Stomach smooth muscle (tissue), 2 donors: Measurements from ENCODE around the gene C11orf42.

Experiments used
- H3K27ac ChIP-seq: one replicate; pipeline ENCODE4 v1.7.0; 2013; ENCODE audit warnings: mild to moderate bottlenecking, low read length, inconsistent platforms
- H3K27me3 ChIP-seq, 2 donors: one replicate each; pipeline ENCODE4 v1.7.0; 2013; ENCODE audit warnings: low read length in 2 of 2; ENCODE audit not compliant: insufficient read depth in 2 of 2, control insufficient read depth in 1 of 2
- H3K36me3 ChIP-seq, 2 donors: one replicate each; pipeline ENCODE4 v1.7.0; 2013; ENCODE audit warnings: low read length in 2 of 2; ENCODE audit not compliant: control insufficient read depth in 2 of 2, insufficient read depth in 2 of 2
- H3K4me1 ChIP-seq: one replicate; pipeline ENCODE4 v1.7.0; 2013; ENCODE audit warnings: low read length; ENCODE audit not compliant: control insufficient read depth, insufficient read depth
- H3K4me3 ChIP-seq, 2 donors: one replicate each; pipeline ENCODE4 v1.7.0; 2013; ENCODE audit warnings: low read length in 2 of 2
- H3K9ac ChIP-seq, 2 donors: one replicate each; pipeline ENCODE4 v1.7.0; 2013; ENCODE audit warnings: low read length in 2 of 2, mild to moderate bottlenecking in 1 of 2
- H3K9me3 ChIP-seq, 2 donors: one replicate each; pipeline ENCODE4 v1.7.0; 2013; ENCODE audit warnings: low read length in 2 of 2; ENCODE audit not compliant: control insufficient read depth in 2 of 2
- donor health status: healthy.
- donor health status: Pancreatic carcinoma.

The C11orf42 gene, protein sequence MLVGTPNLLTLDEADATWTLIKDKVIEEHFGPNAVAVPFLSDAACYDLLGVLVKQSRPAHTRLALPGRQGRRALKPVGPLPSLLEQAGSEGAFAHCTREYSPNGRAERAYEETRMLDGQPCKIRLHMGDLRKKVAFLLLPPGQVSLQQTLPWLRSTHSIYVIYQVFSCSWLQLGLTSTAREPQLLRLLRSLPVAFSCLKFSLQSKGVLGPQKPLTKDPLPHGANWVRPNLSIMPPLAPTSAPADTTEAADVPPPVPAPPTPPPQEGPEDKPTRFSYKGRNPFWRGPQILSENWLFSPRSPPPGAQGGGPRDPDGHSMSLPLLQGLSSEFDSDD

GRCh38 chr11:6205366-6205765 lies at the start of gene C11orf42:
Gene C11orf42 (plus strand): TSS chr11:6205557. CDS start chr11:6205616, 59 bp downstream.
- H3K27ac ChIP-seq, result no peak within 1 kb of the TSS
- H3K4me3 ChIP-seq, result no peak within 1 kb of the TSS
- H3K4me1 ChIP-seq, result no peaks in the 10 kb centered on the region
- H3K9me3 ChIP-seq, result no peaks in the 10 kb centered on the region
- no peak within 1 kb of the TSS for H3K9ac ChIP-seq
- H3K36me3 ChIP-seq, result peaks cover 8 to 11% of the 10 kb centered on the region in 2 donors
- H3K27me3 ChIP-seq, result no peaks in the 10 kb centered on the region

DNA sequence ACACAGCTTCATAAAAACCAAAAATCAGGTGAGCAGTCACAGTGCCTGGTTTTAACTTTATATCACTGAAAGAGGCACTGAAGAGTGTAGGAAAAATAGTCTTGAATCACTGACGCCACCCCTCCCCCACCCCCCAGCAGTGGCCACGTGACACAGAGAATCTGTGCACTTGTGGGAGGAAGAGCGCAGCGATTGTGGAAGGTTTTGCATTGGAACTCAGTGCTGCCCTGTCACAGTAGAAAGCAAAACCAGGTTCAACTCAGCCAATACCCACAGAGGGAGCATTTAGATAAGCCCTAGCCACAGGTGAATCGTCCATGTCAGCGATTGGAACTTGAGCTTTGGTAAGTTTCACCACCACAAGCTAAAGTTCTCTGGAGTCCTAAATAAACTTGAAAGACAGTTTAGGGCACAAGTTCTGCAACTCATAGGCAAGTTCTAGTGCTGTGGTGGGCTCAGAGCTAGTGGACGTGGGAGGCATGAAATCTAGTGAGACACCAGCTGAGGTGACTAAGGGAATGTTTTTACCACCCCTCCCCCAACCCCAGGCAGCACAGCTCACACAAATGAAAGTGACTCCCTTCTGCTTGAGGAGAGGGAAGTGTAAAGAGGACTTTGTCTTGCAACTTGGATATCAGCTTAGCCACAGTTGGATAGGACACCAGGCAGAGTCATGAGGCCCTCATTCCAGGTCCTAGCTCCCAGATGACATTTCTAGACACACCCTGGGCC lies 48.6 kb upstream of the C11orf42 start:
- Histone ChIP-seq H3K4me1 (no peaks in the 10 kb centered on the region), H3K27me3 (no peaks in the 10 kb centered on the region), H3K36me3 (no peaks in the 10 kb centered on the region), H3K4me3 (no peak overlapping the region), H3K27ac (no peak overlapping the region), H3K9ac (no peak overlapping the region), H3K9me3 (no peaks in the 10 kb centered on the region)

- Histone ChIP-seq H3K27ac (no peak within 1 kb of the TSS), H3K9ac (no peak within 1 kb of the TSS), H3K27me3 (no peaks in the 10 kb centered on the region), H3K9me3 (no peaks in the 10 kb centered on the region), H3K4me1 (no peaks in the 10 kb centered on the region), H3K36me3 (no peaks in the 10 kb centered on the region), H3K4me3 (no peak within 1 kb of the TSS)
These were observed 35.1 kb upstream of the C11orf42 start, which contains the start of gene OR52B2 for GRCh38 chr11:6170226-6170625. Gene OR52B2 (minus strand): TSS chr11:6170326. CDS start chr11:6170326, 0 bp downstream.

DNA sequence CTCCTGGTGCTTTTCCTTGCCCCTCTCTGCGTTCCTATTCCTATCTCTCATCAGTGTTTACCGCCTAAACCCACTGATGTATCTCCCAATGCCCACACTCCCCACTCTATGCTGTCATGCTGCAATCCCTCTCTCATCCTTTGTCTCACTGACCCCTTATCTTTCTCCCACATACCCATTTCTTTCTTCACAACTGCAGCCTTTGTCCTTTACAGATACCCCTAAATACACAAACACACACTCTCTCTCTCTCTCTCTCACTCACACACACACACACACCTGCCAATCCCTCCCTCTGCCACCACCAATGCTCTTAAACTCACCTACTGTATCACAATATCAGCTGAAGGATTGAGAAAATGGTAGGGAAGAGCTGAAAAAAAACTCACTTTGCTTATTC lies 29.9 kb upstream of the C11orf42 start:
- no peaks in the 10 kb centered on the region for H3K9me3 ChIP-seq
- no peaks in the 10 kb centered on the region for H3K36me3 ChIP-seq
- no peaks in the 10 kb centered on the region for H3K4me1 ChIP-seq
- H3K4me3 ChIP-seq, result no peak overlapping the region
- no peak overlapping the region for H3K27ac ChIP-seq
- H3K27me3 ChIP-seq, result no peaks in the 10 kb centered on the region
- no peak overlapping the region for H3K9ac ChIP-seq

DNA sequence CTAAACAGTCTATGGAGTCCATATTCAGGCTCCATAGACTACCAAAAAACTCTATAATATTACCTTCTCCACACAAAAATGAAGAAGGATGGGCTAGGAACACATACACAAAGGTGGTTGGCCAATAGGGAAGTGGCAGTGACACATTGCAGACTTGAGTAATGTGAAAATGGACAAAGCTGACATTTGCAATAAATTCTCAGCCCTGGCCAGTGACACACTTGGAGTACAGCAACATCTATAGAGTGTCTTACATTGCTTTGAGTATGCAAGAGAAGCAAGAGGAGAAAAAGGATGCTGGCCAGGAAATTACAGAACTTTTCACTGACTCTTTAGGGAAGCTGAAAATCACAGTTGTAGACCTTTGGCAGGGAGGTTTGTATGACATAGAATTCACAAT lies 13.6 kb upstream of the C11orf42 start:
- Histone ChIP-seq H3K27ac (no peak overlapping the region), H3K9me3 (no peaks in the 10 kb centered on the region), H3K4me3 (no peak overlapping the region), H3K36me3 (no peaks in the 10 kb centered on the region), H3K9ac (no peak overlapping the region), H3K4me1 (no peaks in the 10 kb centered on the region), H3K27me3 (no peaks in the 10 kb centered on the region)

GRCh38 chr11:6194065-6194581 lies 11.2 kb upstream of the C11orf42 start:
- H3K27ac ChIP-seq, result no peak overlapping the region
- no peaks in the 10 kb centered on the region for H3K4me1 ChIP-seq
- no peak overlapping the region for H3K9ac ChIP-seq

GRCh38 chr11:6196396-6196795 lies 9.0 kb upstream of the C11orf42 start:
- H3K36me3 ChIP-seq, result no peaks in the 10 kb centered on the region
- no peaks in the 10 kb centered on the region for H3K27me3 ChIP-seq
- no peak overlapping the region for H3K27ac ChIP-seq
- H3K4me3 ChIP-seq, result no peak overlapping the region
- H3K9me3 ChIP-seq, result no peaks in the 10 kb centered on the region
- no peak overlapping the region for H3K9ac ChIP-seq
- H3K4me1 ChIP-seq, result no peaks in the 10 kb centered on the region

More at GRCh38 chr11:6194065-6194581, 11.2 kb upstream of the C11orf42 start:
- H3K36me3 ChIP-seq, result no peaks in the 10 kb centered on the region
- H3K4me3 ChIP-seq, result no peak overlapping the region
- H3K27me3 ChIP-seq, result no peaks in the 10 kb centered on the region
- no peaks in the 10 kb centered on the region for H3K9me3 ChIP-seq

DNA sequence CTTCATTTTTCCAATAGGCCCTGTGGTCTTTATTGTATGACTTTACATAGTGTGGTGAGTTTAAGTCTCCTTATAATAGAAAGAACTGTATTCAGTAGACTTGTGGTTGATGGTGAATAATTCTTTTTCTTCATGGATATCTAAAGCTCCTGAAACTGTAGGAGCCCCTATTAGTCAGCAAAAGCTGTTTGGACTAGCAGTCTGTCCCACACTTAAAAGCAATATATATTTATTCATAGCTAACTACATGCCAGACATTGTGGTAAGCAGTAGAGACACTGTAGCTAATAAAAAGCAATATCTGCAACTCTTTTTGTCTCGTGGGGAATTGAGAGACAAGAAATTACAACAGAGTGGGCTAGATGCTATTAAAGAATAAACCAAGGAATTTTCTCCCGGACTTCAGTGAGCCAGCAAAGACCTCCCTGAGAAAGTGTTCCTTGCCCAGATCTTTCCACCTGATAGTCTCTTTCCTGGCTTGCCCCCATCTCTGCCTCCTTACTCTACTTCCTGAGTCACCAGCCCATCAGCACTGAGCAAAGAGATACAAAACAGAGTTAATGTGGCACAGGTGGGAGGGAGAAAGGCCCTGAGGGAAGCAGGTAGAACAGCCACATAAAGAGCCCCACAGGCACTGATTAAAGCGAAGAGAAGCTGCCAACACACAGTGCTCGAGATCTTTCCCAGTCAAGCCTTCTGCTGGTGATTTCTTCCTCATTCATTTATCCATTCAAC lies 7.7 kb upstream of the C11orf42 start:
- Histone ChIP-seq H3K9me3 (no peaks in the 10 kb centered on the region), H3K4me1 (no peaks in the 10 kb centered on the region), H3K27me3 (no peaks in the 10 kb centered on the region), H3K4me3 (no peak overlapping the region), H3K27ac (no peak overlapping the region), H3K36me3 (no peaks in the 10 kb centered on the region), H3K9ac (no peak overlapping the region)

- Histone ChIP-seq H3K9ac (no peak within 1 kb of the TSS), H3K4me1 (no peaks in the 10 kb centered on the region), H3K9me3 (no peaks in the 10 kb centered on the region), H3K27ac (no peak within 1 kb of the TSS), H3K4me3 (no peak within 1 kb of the TSS), H3K36me3 (peaks cover 0 to 3% of the 10 kb centered on the region in 2 donors), H3K27me3 (no peaks in the 10 kb centered on the region)
These were observed 6.1 kb upstream of the C11orf42 start, which contains the start of gene OR52W1 for GRCh38 chr11:6199174-6199810. Gene OR52W1 (plus strand): TSS chr11:6199224. CDS start chr11:6199224, 0 bp downstream.

- Histone ChIP-seq H3K27ac (no peak overlapping the region), H3K36me3 (peaks cover 2 to 7% of the 10 kb centered on the region in 2 donors), H3K4me3 (no peak overlapping the region), H3K27me3 (no peaks in the 10 kb centered on the region), H3K4me1 (no peaks in the 10 kb centered on the region), H3K9me3 (no peaks in the 10 kb centered on the region), H3K9ac (no peak overlapping the region)
These were observed 4.4 kb upstream of the C11orf42 start for GRCh38 chr11:6200975-6201374.
